Neuron (in vitro differentiated cells): ENCODE data around the gene ALPL.

Experiments
- H2AFZ ChIP-seq: one replicate; pipeline ENCODE4 v1.6.1; 2013; ENCODE audit warnings: low read depth, mild to moderate bottlenecking, inconsistent platforms, low read length, moderate library complexity
- H3K27me3 ChIP-seq: one replicate; pipeline ENCODE4 v1.6.1; 2013; ENCODE audit warnings: low read length; ENCODE audit not compliant: insufficient read depth
- H3K36me3 ChIP-seq: one replicate; pipeline ENCODE4 v1.6.1; 2013; ENCODE audit warnings: low read length; ENCODE audit not compliant: insufficient read depth
- H3K4me1 ChIP-seq: one replicate; pipeline ENCODE4 v1.6.1; 2013; ENCODE audit warnings: low read length; ENCODE audit not compliant: insufficient read depth
- H3K4me3 ChIP-seq: 2 replicates; pipeline ENCODE4 v1.5.1; 2013; ENCODE audit warnings: mild to moderate bottlenecking, low read length, moderate library complexity
- H3K9me3 ChIP-seq: one replicate; pipeline ENCODE4 v1.6.1; 2013; ENCODE audit warnings: low read length

ALPL gene

GRCh38 chr1:21613072-21613867 lies 104.0 kb downstream of the ALPL start:
- H2AFZ ChIP-seq: no peak overlapping the region
- H3K4me1 ChIP-seq: no peaks in the 10 kb centered on the region
- no peaks in the 10 kb centered on the region for H3K27me3 ChIP-seq
- no peaks in the 10 kb centered on the region for H3K9me3 ChIP-seq
- no peaks in the 10 kb centered on the region for H3K36me3 ChIP-seq
- H3K4me3 ChIP-seq: no peak overlapping the region

GRCh38 chr1:21614419-21615115 lies 105.3 kb downstream of the ALPL start:
- peaks cover 7% of the 10 kb centered on the region for H3K4me1 ChIP-seq
- no peaks in the 10 kb centered on the region for H3K9me3 ChIP-seq
- no peaks in the 10 kb centered on the region for H3K27me3 ChIP-seq
- H2AFZ ChIP-seq: no peak overlapping the region
- no peak overlapping the region for H3K4me3 ChIP-seq
- no peaks in the 10 kb centered on the region for H3K36me3 ChIP-seq

- no peak overlapping the region for H2AFZ ChIP-seq
- peaks cover 11% of the 10 kb centered on the region for H3K27me3 ChIP-seq
- H3K9me3 ChIP-seq: no peaks in the 10 kb centered on the region
- H3K4me1 ChIP-seq: peaks cover 11% of the 10 kb centered on the region
- no peaks in the 10 kb centered on the region for H3K36me3 ChIP-seq
- no peak overlapping the region for H3K4me3 ChIP-seq
Measured at GRCh38 chr1:21616372-21616771, 107.1 kb downstream of the ALPL start.

GRCh38 chr1:21617126-21617738 lies 108.0 kb downstream of the ALPL start:
- Histone ChIP-seq H3K4me1 (peaks cover 11% of the 10 kb centered on the region), H2AFZ (no peak overlapping the region), H3K9me3 (no peaks in the 10 kb centered on the region), H3K27me3 (peaks cover 18% of the 10 kb centered on the region), H3K4me3 (no peak overlapping the region), H3K36me3 (no peaks in the 10 kb centered on the region)

- H3K36me3 ChIP-seq: no peaks in the 10 kb centered on the region
- H3K9me3 ChIP-seq: no peaks in the 10 kb centered on the region
- H3K27me3 ChIP-seq: peaks cover 24% of the 10 kb centered on the region
- peaks cover 11% of the 10 kb centered on the region for H3K4me1 ChIP-seq
- no peak overlapping the region for H2AFZ ChIP-seq
- no peak overlapping the region for H3K4me3 ChIP-seq
Measured at GRCh38 chr1:21618059-21618458, 108.8 kb downstream of the ALPL start.

- peaks cover 11% of the 10 kb centered on the region for H3K4me1 ChIP-seq
- H3K4me3 ChIP-seq: no peak overlapping the region
- no peaks in the 10 kb centered on the region for H3K9me3 ChIP-seq
- peaks cover 27% of the 10 kb centered on the region for H3K27me3 ChIP-seq
- no peaks in the 10 kb centered on the region for H3K36me3 ChIP-seq
- no peak overlapping the region for H2AFZ ChIP-seq
Measured at GRCh38 chr1:21618561-21619374, 109.5 kb downstream of the ALPL start.

GRCh38 chr1:21619375-21619947 lies 110.2 kb downstream of the ALPL start:
- no peak overlapping the region for H2AFZ ChIP-seq
- peaks cover 27% of the 10 kb centered on the region for H3K27me3 ChIP-seq
- H3K36me3 ChIP-seq: no peaks in the 10 kb centered on the region
- peaks cover 11% of the 10 kb centered on the region for H3K4me1 ChIP-seq
- H3K9me3 ChIP-seq: no peaks in the 10 kb centered on the region
- no peak overlapping the region for H3K4me3 ChIP-seq

- Histone ChIP-seq H3K27me3 (peaks cover 27% of the 10 kb centered on the region), H3K4me3 (no peak overlapping the region), H3K9me3 (no peaks in the 10 kb centered on the region), H3K4me1 (peaks cover 11% of the 10 kb centered on the region), H2AFZ (no peak overlapping the region), H3K36me3 (no peaks in the 10 kb centered on the region)
Measured at GRCh38 chr1:21620011-21620410, 110.8 kb downstream of the ALPL start.

- H2AFZ ChIP-seq: no peak overlapping the region
- H3K9me3 ChIP-seq: no peaks in the 10 kb centered on the region
- H3K36me3 ChIP-seq: no peaks in the 10 kb centered on the region
- peaks cover 11% of the 10 kb centered on the region for H3K4me1 ChIP-seq
- H3K4me3 ChIP-seq: no peak overlapping the region
- peaks cover 27% of the 10 kb centered on the region for H3K27me3 ChIP-seq
Measured at GRCh38 chr1:21620496-21620895, 111.3 kb downstream of the ALPL start.

- peaks cover 27% of the 10 kb centered on the region for H3K27me3 ChIP-seq
- H3K4me1 ChIP-seq: peaks cover 11% of the 10 kb centered on the region
- no peaks in the 10 kb centered on the region for H3K9me3 ChIP-seq
Measured at GRCh38 chr1:21621051-21621450, 111.8 kb downstream of the ALPL start.

GRCh38 chr1:21621761-21622436 lies 112.7 kb downstream of the ALPL start:
- H3K36me3 ChIP-seq: no peaks in the 10 kb centered on the region
- H3K4me3 ChIP-seq: no peak overlapping the region
- H3K9me3 ChIP-seq: no peaks in the 10 kb centered on the region
- peaks cover 11% of the 10 kb centered on the region for H3K4me1 ChIP-seq
- H2AFZ ChIP-seq: no peak overlapping the region
- H3K27me3 ChIP-seq: peaks cover 27% of the 10 kb centered on the region

More at GRCh38 chr1:21621051-21621450, 111.8 kb downstream of the ALPL start:
- H3K36me3 ChIP-seq: no peaks in the 10 kb centered on the region
- no peak overlapping the region for H2AFZ ChIP-seq
- H3K4me3 ChIP-seq: no peak overlapping the region
